ENCODE measurements around the gene EIF4B. TPM values are rescaled to one million over a fixed set of nuclear protein-coding genes. Genes with fewer than 3 reads are reported as not detected.

The EIF4B gene
- total and polyA plus RNA-seq, 9 of the 15 experiments (the other 6 are each of a cell fraction or from before 2014, with no cell fraction given), result 138 to 669 (median 552) TPM

DNA sequence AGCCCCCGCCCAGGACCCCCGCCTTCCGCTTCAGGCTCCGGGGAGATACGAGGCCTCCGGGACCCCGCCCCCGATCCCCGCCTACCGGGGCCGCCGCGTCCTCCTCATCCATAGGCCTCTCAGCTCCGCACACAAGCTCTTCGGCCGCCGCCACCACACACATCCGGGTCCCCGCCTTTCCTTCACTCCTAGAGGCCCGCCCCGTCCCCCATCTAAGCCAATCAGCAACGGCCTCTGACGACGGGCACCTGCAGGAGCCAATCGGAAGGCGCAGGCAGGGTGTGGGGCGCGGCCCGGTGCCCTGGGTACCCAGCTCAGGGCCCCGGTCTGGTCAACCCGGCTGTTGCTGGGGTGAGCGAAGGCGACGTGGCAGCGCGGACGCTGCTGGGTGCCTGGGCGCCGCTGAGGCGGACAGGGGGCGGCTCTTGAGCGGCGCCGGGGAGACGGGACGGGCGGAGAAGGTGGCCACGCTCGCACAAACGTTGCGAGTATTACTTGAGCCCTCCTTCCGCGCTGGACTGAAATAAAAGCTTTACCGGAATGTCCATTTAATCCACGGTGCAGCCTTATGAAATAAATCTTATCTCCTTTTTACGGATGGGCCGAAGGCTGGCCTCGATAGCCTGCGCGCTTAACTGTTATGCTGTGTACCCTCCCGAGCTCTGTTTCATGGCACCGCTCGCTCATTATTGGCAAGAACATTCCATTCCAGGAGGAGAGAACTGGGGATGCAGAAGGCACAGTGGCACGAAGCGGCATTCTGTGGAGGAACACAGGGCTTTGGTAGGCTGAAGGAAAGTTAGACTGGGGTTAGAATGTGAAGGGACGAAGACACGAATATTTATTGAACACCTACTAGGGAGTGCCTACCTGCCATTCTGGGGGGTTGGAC lies 73.2 kb downstream of the EIF4B start, which contains the start of gene SPRYD3 (continued):
- TF ChIP-seq, protein P1, sequence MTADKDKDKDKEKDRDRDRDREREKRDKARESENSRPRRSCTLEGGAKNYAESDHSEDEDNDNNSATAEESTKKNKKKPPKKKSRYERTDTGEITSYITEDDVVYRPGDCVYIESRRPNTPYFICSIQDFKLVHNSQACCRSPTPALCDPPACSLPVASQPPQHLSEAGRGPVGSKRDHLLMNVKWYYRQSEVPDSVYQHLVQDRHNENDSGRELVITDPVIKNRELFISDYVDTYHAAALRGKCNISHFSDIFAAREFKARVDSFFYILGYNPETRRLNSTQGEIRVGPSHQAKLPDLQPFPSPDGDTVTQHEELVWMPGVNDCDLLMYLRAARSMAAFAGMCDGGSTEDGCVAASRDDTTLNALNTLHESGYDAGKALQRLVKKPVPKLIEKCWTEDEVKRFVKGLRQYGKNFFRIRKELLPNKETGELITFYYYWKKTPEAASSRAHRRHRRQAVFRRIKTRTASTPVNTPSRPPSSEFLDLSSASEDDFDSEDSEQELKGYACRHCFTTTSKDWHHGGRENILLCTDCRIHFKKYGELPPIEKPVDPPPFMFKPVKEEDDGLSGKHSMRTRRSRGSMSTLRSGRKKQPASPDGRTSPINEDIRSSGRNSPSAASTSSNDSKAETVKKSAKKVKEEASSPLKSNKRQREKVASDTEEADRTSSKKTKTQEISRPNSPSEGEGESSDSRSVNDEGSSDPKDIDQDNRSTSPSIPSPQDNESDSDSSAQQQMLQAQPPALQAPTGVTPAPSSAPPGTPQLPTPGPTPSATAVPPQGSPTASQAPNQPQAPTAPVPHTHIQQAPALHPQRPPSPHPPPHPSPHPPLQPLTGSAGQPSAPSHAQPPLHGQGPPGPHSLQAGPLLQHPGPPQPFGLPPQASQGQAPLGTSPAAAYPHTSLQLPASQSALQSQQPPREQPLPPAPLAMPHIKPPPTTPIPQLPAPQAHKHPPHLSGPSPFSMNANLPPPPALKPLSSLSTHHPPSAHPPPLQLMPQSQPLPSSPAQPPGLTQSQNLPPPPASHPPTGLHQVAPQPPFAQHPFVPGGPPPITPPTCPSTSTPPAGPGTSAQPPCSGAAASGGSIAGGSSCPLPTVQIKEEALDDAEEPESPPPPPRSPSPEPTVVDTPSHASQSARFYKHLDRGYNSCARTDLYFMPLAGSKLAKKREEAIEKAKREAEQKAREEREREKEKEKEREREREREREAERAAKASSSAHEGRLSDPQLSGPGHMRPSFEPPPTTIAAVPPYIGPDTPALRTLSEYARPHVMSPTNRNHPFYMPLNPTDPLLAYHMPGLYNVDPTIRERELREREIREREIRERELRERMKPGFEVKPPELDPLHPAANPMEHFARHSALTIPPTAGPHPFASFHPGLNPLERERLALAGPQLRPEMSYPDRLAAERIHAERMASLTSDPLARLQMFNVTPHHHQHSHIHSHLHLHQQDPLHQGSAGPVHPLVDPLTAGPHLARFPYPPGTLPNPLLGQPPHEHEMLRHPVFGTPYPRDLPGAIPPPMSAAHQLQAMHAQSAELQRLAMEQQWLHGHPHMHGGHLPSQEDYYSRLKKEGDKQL (CRISPR knock-in tag; IDR thresholded peaks at IDR 0.05; ENCODE audit: borderline replicate concordance), result no peak
- no peak for TF ChIP-seq ATF1 (CRISPR knock-in tag; IDR thresholded peaks at IDR 0.05)
- peak; percentile 73 for TF ChIP-seq ATF1 (tag; IDR thresholded peaks at IDR 0.05)
- TF ChIP-seq, protein P2, sequence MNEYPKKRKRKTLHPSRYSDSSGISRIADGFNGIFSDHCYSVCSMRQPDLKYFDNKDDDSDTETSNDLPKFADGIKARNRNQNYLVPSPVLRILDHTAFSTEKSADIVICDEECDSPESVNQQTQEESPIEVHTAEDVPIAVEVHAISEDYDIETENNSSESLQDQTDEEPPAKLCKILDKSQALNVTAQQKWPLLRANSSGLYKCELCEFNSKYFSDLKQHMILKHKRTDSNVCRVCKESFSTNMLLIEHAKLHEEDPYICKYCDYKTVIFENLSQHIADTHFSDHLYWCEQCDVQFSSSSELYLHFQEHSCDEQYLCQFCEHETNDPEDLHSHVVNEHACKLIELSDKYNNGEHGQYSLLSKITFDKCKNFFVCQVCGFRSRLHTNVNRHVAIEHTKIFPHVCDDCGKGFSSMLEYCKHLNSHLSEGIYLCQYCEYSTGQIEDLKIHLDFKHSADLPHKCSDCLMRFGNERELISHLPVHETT (CRISPR knock-in tag; conservative IDR thresholded peaks at IDR 0.05 in 1 of 2, IDR thresholded peaks at IDR 0.05 in 1 of 2), result peak in 1 of 2 experiments; percentile 87; a peak in 2 of 4 replicates
- no peak for TF ChIP-seq HDGF (IDR thresholded peaks at IDR 0.05)
- no peak for TF ChIP-seq ZNF3 (CRISPR knock-in tag; IDR thresholded peaks at IDR 0.05)
- no peak for TF ChIP-seq CC2D1A (IDR thresholded peaks at IDR 0.05)
- no peak for TF ChIP-seq RNF2 (IDR thresholded peaks at IDR 0.05)
- TF ChIP-seq, protein P3, sequence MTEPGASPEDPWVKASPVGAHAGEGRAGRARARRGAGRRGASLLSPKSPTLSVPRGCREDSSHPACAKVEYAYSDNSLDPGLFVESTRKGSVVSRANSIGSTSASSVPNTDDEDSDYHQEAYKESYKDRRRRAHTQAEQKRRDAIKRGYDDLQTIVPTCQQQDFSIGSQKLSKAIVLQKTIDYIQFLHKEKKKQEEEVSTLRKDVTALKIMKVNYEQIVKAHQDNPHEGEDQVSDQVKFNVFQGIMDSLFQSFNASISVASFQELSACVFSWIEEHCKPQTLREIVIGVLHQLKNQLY (CRISPR knock-in tag; conservative IDR thresholded peaks at IDR 0.05), result no peak
- no peak for TF ChIP-seq BDP1 (IDR thresholded peaks at IDR 0.05; ENCODE audit: insufficient read depth, insufficient read length)
- TF ChIP-seq, protein P4, sequence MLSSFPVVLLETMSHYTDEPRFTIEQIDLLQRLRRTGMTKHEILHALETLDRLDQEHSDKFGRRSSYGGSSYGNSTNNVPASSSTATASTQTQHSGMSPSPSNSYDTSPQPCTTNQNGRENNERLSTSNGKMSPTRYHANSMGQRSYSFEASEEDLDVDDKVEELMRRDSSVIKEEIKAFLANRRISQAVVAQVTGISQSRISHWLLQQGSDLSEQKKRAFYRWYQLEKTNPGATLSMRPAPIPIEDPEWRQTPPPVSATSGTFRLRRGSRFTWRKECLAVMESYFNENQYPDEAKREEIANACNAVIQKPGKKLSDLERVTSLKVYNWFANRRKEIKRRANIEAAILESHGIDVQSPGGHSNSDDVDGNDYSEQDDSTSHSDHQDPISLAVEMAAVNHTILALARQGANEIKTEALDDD (IDR thresholded peaks at IDR 0.05), result no peak
- no peak for TF ChIP-seq GABPB2 (CRISPR knock-in tag; conservative IDR thresholded peaks at IDR 0.05)
- TF ChIP-seq SRSF7 (optimal IDR thresholded peaks at IDR 0.05; ENCODE audit: low read depth, low read length), result no peak
- TF ChIP-seq, protein P5, sequence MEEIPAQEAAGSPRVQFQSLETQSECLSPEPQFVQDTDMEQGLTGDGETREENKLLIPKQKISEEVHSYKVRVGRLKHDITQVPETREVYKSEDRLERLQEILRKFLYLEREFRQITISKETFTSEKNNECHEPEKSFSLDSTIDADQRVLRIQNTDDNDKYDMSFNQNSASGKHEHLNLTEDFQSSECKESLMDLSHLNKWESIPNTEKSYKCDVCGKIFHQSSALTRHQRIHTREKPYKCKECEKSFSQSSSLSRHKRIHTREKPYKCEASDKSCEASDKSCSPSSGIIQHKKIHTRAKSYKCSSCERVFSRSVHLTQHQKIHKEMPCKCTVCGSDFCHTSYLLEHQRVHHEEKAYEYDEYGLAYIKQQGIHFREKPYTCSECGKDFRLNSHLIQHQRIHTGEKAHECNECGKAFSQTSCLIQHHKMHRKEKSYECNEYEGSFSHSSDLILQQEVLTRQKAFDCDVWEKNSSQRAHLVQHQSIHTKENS (CRISPR knock-in tag; IDR thresholded peaks at IDR 0.05), result no peak
- no peak for TF ChIP-seq TCF7 (IDR thresholded peaks at IDR 0.05; ENCODE audit: borderline replicate concordance)
- no peak for TF ChIP-seq TEAD2 (tag; IDR thresholded peaks at IDR 0.05)
- TF ChIP-seq, protein P6, sequence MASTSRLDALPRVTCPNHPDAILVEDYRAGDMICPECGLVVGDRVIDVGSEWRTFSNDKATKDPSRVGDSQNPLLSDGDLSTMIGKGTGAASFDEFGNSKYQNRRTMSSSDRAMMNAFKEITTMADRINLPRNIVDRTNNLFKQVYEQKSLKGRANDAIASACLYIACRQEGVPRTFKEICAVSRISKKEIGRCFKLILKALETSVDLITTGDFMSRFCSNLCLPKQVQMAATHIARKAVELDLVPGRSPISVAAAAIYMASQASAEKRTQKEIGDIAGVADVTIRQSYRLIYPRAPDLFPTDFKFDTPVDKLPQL (IDR thresholded peaks at IDR 0.05; ENCODE audit: extremely low read depth, insufficient read length), result no peak
